Nephron (organoid): ENCODE results near the gene PRPF4.
A peak's percentile ranks its signal among the peaks of the same experiment; 100 is the strongest.
"Not testable (repeated sequence)": the region's sequence is repeated elsewhere in the genome, so short reads cannot be mapped to it uniquely, and the experiment has no call there.

Source experiments
- H3K27ac Mint-ChIP-seq, 3 experiments: 2 replicates each; pipeline ENCODE4 v1.8.0; 2020; ENCODE audit warnings: mixed read lengths in 3 of 3, mild to moderate bottlenecking in 2 of 3, moderate library complexity in 1 of 3
- H3K27me3 Mint-ChIP-seq: 2 replicates; pipeline ENCODE4 v1.8.0; 2021; ENCODE audit warnings: low read depth, mild to moderate bottlenecking, moderate library complexity, mixed read lengths
- H3K36me3 Mint-ChIP-seq: 2 replicates; pipeline ENCODE4 v1.8.0; 2020; ENCODE audit warnings: low read depth, mixed read lengths
- H3K4me1 Mint-ChIP-seq: 2 replicates; pipeline ENCODE4 v1.8.0; 2020; ENCODE audit warnings: mixed read lengths
- H3K4me3 Mint-ChIP-seq, 3 experiments: 2 replicates each; pipeline ENCODE4 v1.8.0; 2020; ENCODE audit warnings: mild to moderate bottlenecking in 3 of 3, mixed read lengths in 3 of 3, moderate library complexity in 2 of 3
- H3K9me3 Mint-ChIP-seq: 2 replicates; pipeline ENCODE4 v1.8.0; 2020; ENCODE audit warnings: mixed read lengths
- CTCF ChIP-seq, 3 experiments: fragments of 200-600 bp; sonication (generic); IDR thresholded peaks; one replicate each; pipeline ENCODE4 v1.5.0; 2021; ENCODE audit warnings: antibody characterized with exemption in 3 of 3; ENCODE audit not compliant: unreplicated experiment in 3 of 3

Gene PRPF4

GRCh38 chr9:113290052-113290607 lies 14.7 kb downstream of the PRPF4 start:
- Mint-ChIP-seq H3K4me1 (no peaks in the 10 kb centered on the region), H3K9me3 (no peaks in the 10 kb centered on the region), H3K36me3 (peaks cover 66% of the 10 kb centered on the region), H3K4me3 (no peak overlapping the region), H3K27me3 (no peaks in the 10 kb centered on the region), H3K27ac (no peak overlapping the region)
- TF ChIP-seq CTCF (IDR thresholded peaks at IDR 0.05; ENCODE audit: unreplicated experiment in 3 of 3): no peak

GRCh38 chr9:113293285-113293878 lies 17.9 kb downstream of the PRPF4 start:
- Mint-ChIP-seq H3K4me1 (no peaks in the 10 kb centered on the region), H3K4me3 (no peak overlapping the region), H3K9me3 (no peaks in the 10 kb centered on the region), H3K27ac (no peak overlapping the region), H3K36me3 (peaks cover 43% of the 10 kb centered on the region), H3K27me3 (no peaks in the 10 kb centered on the region)
- no peak for TF ChIP-seq CTCF (IDR thresholded peaks at IDR 0.05; ENCODE audit: unreplicated experiment in 3 of 3)

GRCh38 chr9:113296247-113296646 lies 20.8 kb downstream of the PRPF4 start:
- not testable (repeated sequence) for H3K27me3 Mint-ChIP-seq, H3K9me3 Mint-ChIP-seq, H3K4me1 Mint-ChIP-seq, H3K4me3 Mint-ChIP-seq, H3K27ac Mint-ChIP-seq
- H3K36me3 Mint-ChIP-seq: peaks cover 17% of the 10 kb centered on the region

- Mint-ChIP-seq H3K36me3 (peaks cover 10% of the 10 kb centered on the region), H3K9me3 (no peaks in the 10 kb centered on the region), H3K27ac (no peak overlapping the region), H3K4me1 (no peaks in the 10 kb centered on the region), H3K4me3 (no peak overlapping the region), H3K27me3 (no peaks in the 10 kb centered on the region)
- no peak for TF ChIP-seq CTCF (IDR thresholded peaks at IDR 0.05; ENCODE audit: unreplicated experiment in 3 of 3)
Measured at GRCh38 chr9:113296796-113297558, 21.5 kb downstream of the PRPF4 start.

- Mint-ChIP-seq H3K27me3 (no peaks in the 10 kb centered on the region), H3K36me3 (peaks cover 2% of the 10 kb centered on the region), H3K9me3 (no peaks in the 10 kb centered on the region), H3K27ac (no peak overlapping the region), H3K4me1 (peaks cover 4% of the 10 kb centered on the region), H3K4me3 (no peak overlapping the region)
- TF ChIP-seq CTCF (IDR thresholded peaks at IDR 0.05; ENCODE audit: unreplicated experiment in 3 of 3): no peak
Measured at GRCh38 chr9:113298311-113298710, 22.9 kb downstream of the PRPF4 start.

- no peak overlapping the region for H3K4me3 Mint-ChIP-seq
- TF ChIP-seq CTCF (IDR thresholded peaks at IDR 0.05; ENCODE audit: unreplicated experiment in 3 of 3): no peak
- H3K36me3 Mint-ChIP-seq: no peaks in the 10 kb centered on the region
Measured at GRCh38 chr9:113298924-113299770, 23.7 kb downstream of the PRPF4 start.

More at GRCh38 chr9:113298924-113299770, 23.7 kb downstream of the PRPF4 start:
- Mint-ChIP-seq H3K27me3 (no peaks in the 10 kb centered on the region), H3K4me1 (peaks cover 6% of the 10 kb centered on the region), H3K27ac (peak overlapping the region in 1 of 3 experiments; percentile 56), H3K9me3 (no peaks in the 10 kb centered on the region)
